GM23338 (cell line): ENCODE data around the gene HADH. TPM values are rescaled to one million over a fixed set of nuclear protein-coding genes. Genes with fewer than 3 reads are reported as not detected.

Experiments used
- ATAC-seq: fragments of 200-7000 bp; cut with Tn5 transposase; 3 replicates; pipeline ENCODE4 v1.9.1; 2020
- DNase-seq: peaks from one replicate; pipeline ENCODE4 v3.0.0-alpha.2; 2015; ENCODE audit warnings: low spot score
- H2AFZ ChIP-seq: fragments of 200-600 bp; sonication (generic); 2 replicates; pipeline ENCODE4 v1.8.0; 2016; ENCODE audit warnings: antibody characterized with exemption, mild to moderate bottlenecking, moderate library complexity
- H3F3A ChIP-seq: fragments of 200-600 bp; sonication (generic); replicated peaks from 2 replicates; pipeline ENCODE4 v1.8.0; 2017; ENCODE audit warnings: antibody characterized with exemption, mixed run types, low read depth
- H3K27ac ChIP-seq: fragments of 200-600 bp; sonication (generic); 2 replicates; pipeline ENCODE4 v1.6.1; 2016; ENCODE audit warnings: low read depth
- H3K27me3 ChIP-seq: fragments of 200-600 bp; sonication (generic); 2 replicates; pipeline ENCODE4 v1.8.0; 2016; ENCODE audit warnings: mild to moderate bottlenecking, mixed run types, moderate library complexity; ENCODE audit not compliant: insufficient read depth
- H3K36me3 ChIP-seq: fragments of 200-600 bp; sonication (generic); 2 replicates; pipeline ENCODE4 v1.8.0; 2016; ENCODE audit warnings: mild to moderate bottlenecking; ENCODE audit not compliant: insufficient read depth
- H3K4me1 ChIP-seq: fragments of 200-600 bp; sonication (generic); 2 replicates; pipeline ENCODE4 v1.8.0; 2016; ENCODE audit warnings: mild to moderate bottlenecking, moderate library complexity; ENCODE audit not compliant: insufficient read depth
- H3K4me2 ChIP-seq: fragments of 200-600 bp; sonication (generic); 2 replicates; pipeline ENCODE4 v1.7.1; 2017; ENCODE audit warnings: mixed run types
- H3K4me3 ChIP-seq: fragments of 200-600 bp; sonication (generic); 2 replicates; pipeline ENCODE4 v1.6.1; 2016; ENCODE audit warnings: mixed run types
- H3K79me2 ChIP-seq: fragments of 200-600 bp; sonication (generic); replicated peaks from 2 replicates; pipeline ENCODE4 v1.8.0; 2017; ENCODE audit warnings: mild to moderate bottlenecking; ENCODE audit not compliant: insufficient read depth
- H3K9me2 ChIP-seq: fragments of 200-600 bp; sonication (generic); 2 replicates; pipeline ENCODE4 v1.8.0; 2017; ENCODE audit not compliant: insufficient read depth
- H4K20me1 ChIP-seq: fragments of 200-600 bp; sonication (generic); replicated peaks from 2 replicates; pipeline ENCODE4 v1.8.0; 2017; ENCODE audit warnings: mild to moderate bottlenecking; ENCODE audit not compliant: insufficient read depth
- H3K27ac Mint-ChIP-seq: 2 replicates; pipeline ENCODE4 v1.8.0; 2020; ENCODE audit warnings: inconsistent platforms, mild to moderate bottlenecking, moderate library complexity, mixed read lengths
- H3K27me3 Mint-ChIP-seq: 3 replicates; pipeline ENCODE4 v1.8.0; 2022; ENCODE audit warnings: low read depth, mild to moderate bottlenecking, moderate library complexity, mixed read lengths, inconsistent platforms; ENCODE audit not compliant: insufficient read depth, poor library complexity
- H3K36me3 Mint-ChIP-seq: 3 replicates; pipeline ENCODE4 v1.8.0; 2021; ENCODE audit warnings: low read depth, mild to moderate bottlenecking, inconsistent platforms, moderate library complexity, mixed read lengths
- H3K4me1 Mint-ChIP-seq: 3 replicates; pipeline ENCODE4 v1.8.0; 2020; ENCODE audit warnings: mild to moderate bottlenecking, inconsistent platforms, mixed read lengths
- H3K4me3 Mint-ChIP-seq: 3 replicates; pipeline ENCODE4 v1.8.0; 2021; ENCODE audit warnings: moderate library complexity, mild to moderate bottlenecking, inconsistent platforms, mixed read lengths
- H3K9me3 Mint-ChIP-seq: 3 replicates; pipeline ENCODE4 v1.8.0; 2020; ENCODE audit warnings: moderate library complexity, mild to moderate bottlenecking, inconsistent platforms, mixed read lengths
- EZH2phosphoT487 ChIP-seq: fragments of 200-600 bp; sonication (generic); IDR thresholded peaks from one replicate; pipeline ENCODE4 v1.8.1; 2018; ENCODE audit warnings: antibody characterized with exemption; ENCODE audit not compliant: unreplicated experiment
- STAT1 ChIP-seq: IDR thresholded peaks from one replicate; pipeline ENCODE4 v1.6.1; 2016; ENCODE audit warnings: antibody characterized with exemption; ENCODE audit not compliant: unreplicated experiment
- ZNF331 ChIP-seq: fragments of 250-450 bp; sonication (Bioruptor Pico); IDR thresholded peaks from 2 replicates; pipeline ENCODE4 v1.5.0; 2020; ENCODE audit warnings: low read depth, mild to moderate bottlenecking, moderate library complexity
- ZNF462 ChIP-seq: fragments of 250-450 bp; sonication (Bioruptor Pico); IDR thresholded peaks from 2 replicates; pipeline ENCODE4 v1.5.0; 2020; ENCODE audit warnings: mild to moderate bottlenecking, moderate library complexity
- polyA plus RNA-seq: library from polyadenylated mRNA; unstranded; fragments of >200 nt; fragmentation: Nextera tagmentation; extraction: Ambion mirVana; gene quantifications from 2 replicates; pipeline ENCODE4 v1.2.1, GENCODE V29; 2016
- total RNA-seq: library from RNA; depleted of rRNA; stranded (reverse); fragments of >200 nt; shearing (Covaris generic); gene quantifications from 2 replicates; pipeline ENCODE4 v1.2.3, GENCODE V29; 2014
- TF ChIP-seq, protein P1 (sequence below), 2 experiments: fragments of 200-600 bp in 1 of 2; sonication (generic) in 1 of 2; conservative IDR thresholded peaks; 2 replicates each; pipeline versions ENCODE4 v1.5.1 to v1.6.1; 2016 to 2017; ENCODE audit warnings: antibody characterized with exemption in 2 of 2, low read depth in 2 of 2, mild to moderate bottlenecking in 2 of 2, moderate library complexity in 1 of 2

HADH gene
- total and polyA plus RNA-seq, 2 experiments from 2014 or later = 39.1 to 39.2 TPM

DNA sequence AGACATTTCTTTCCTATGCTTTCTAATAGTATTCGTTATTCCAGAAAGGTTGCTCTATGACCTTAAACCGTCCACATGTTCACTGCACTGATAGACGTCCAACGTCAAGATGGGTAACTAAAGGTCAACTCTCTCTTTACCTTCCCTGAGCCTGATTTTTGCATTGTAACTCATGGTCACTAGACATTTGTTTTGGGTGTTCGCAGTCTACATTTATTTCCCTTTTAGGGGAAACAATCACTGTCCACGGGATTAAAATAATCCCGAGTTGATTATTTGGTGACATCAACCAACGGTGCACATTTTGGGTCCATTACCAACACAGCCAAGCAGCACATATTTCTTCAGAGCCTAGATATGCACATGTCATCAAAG is 540 bp upstream of the HADH start (continued):
- no peak for TF ChIP-seq ZNF462 (CRISPR knock-in tag)
- TF ChIP-seq, protein P1, sequence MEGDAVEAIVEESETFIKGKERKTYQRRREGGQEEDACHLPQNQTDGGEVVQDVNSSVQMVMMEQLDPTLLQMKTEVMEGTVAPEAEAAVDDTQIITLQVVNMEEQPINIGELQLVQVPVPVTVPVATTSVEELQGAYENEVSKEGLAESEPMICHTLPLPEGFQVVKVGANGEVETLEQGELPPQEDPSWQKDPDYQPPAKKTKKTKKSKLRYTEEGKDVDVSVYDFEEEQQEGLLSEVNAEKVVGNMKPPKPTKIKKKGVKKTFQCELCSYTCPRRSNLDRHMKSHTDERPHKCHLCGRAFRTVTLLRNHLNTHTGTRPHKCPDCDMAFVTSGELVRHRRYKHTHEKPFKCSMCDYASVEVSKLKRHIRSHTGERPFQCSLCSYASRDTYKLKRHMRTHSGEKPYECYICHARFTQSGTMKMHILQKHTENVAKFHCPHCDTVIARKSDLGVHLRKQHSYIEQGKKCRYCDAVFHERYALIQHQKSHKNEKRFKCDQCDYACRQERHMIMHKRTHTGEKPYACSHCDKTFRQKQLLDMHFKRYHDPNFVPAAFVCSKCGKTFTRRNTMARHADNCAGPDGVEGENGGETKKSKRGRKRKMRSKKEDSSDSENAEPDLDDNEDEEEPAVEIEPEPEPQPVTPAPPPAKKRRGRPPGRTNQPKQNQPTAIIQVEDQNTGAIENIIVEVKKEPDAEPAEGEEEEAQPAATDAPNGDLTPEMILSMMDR (conservative IDR thresholded peaks at IDR 0.05; ENCODE audit: low read depth in 2 of 2) = no peak
- no peak for TF ChIP-seq ZNF331 (CRISPR knock-in tag)
- TF ChIP-seq EZH2phosphoT487 = no peak

- no peaks in the 10 kb centered on the region for H3K27me3 Mint-ChIP-seq
- Histone ChIP-seq H3K4me1 (peaks cover 27% of the 10 kb centered on the region), H3F3A (no peaks in the 10 kb centered on the region), H4K20me1 (peaks cover 31% of the 10 kb centered on the region), H3K27ac (no peak overlapping the region), H3K27me3 (peaks cover 5% of the 10 kb centered on the region), H3K36me3 (no peaks in the 10 kb centered on the region), H3K4me2 (no peak overlapping the region), H3K79me2 (peaks cover 67% of the 10 kb centered on the region), H3K9me2 (no peaks in the 10 kb centered on the region; the same call in 1 of the 2 replicates), H2AFZ (no peak overlapping the region), H3K4me3 (no peak overlapping the region)
- ATAC-seq (no peak), DNase-seq (no peak)
- H3K4me1 Mint-ChIP-seq = peaks cover 42% of the 10 kb centered on the region
- no peaks in the 10 kb centered on the region for H3K9me3 Mint-ChIP-seq
- no peak for TF ChIP-seq STAT1
- peaks cover 10% of the 10 kb centered on the region for H3K36me3 Mint-ChIP-seq
- no peak overlapping the region for H3K4me3 Mint-ChIP-seq
- no peak overlapping the region for H3K27ac Mint-ChIP-seq
Observed at GRCh38 chr4:107991945-107992630, 2.4 kb downstream of the HADH start.
